Measurements from ENCODE around the gene HOXB2. TPM values are rescaled to one million over a fixed set of nuclear protein-coding genes. Genes with fewer than 3 reads are reported as not detected.

The HOXB2 gene
- total and polyA plus RNA-seq, 2 of the 8 experiments (the other 6 are each of a cell fraction or from before 2014, with no cell fraction given): not detected

DNA sequence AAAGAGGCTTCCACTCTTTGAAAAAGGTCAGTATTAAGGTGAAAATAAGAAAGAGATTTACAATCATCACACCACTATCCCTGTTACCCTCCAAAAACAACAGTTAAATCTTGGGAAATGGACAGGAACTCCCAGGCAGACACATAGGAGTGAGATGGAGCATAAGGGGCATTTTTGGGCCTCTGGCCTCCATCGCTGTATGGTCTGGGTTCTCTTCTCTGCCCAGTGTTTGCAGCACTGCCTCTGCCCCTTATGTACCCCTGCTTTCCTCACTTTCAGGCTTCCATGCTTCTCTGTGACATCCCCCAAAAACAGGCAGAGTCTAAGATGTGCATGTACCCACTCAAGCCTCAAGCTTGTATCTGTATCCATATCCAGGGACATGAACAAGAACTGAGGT is 630 bp upstream of the HOXB2 start:
- no peak overlapping the region for H2BK5ac ChIP-seq (ENCODE audit: low read depth, low read length)
- ChIA-PET CTCF (ENCODE audit: partially characterized antibody) (interaction anchor here (1.1 to 2.0 kb wide), 2 partner anchors 73 to 96 kb away, joined by 3 to 10 read pairs; no protein-coding TSS in a partner anchor), POLR2A (ENCODE audit: partially characterized antibody) (interaction anchor here (0.7 to 1.0 kb wide), 2 partner anchors 53 to 424 kb away, joined by 3 to 4 read pairs; no protein-coding TSS in a partner anchor)
- no peak overlapping the region for H4K91ac ChIP-seq (replicated peaks; ENCODE audit: insufficient read length, low read length)
- H3K4ac ChIP-seq (replicated peaks; ENCODE audit: insufficient read length, low read depth, low read length): no peak overlapping the region
- peaks cover 7 to 29% (median 13%) of the 10 kb centered on the region in 4 experiments for H3K4me1 ChIP-seq (replicated peaks in 1 of 4; ENCODE audit: control insufficient read depth in 3 of 4, insufficient read depth in 4 of 4, low read length in 3 of 4)
- H3K4me3 ChIP-seq (ENCODE audit: extremely low read depth in 1 of 4, insufficient read depth in 2 of 4, low read depth in 3 of 4, low read length in 4 of 4): no peak overlapping the region
- H3K27ac ChIP-seq (ENCODE audit: low read depth, low read length): no peak overlapping the region
- no peak overlapping the region for H4K5ac ChIP-seq (ENCODE audit: insufficient read length, low read depth, low read length)
- no peak overlapping the region for H3K14ac ChIP-seq (ENCODE audit: insufficient read length)
- no peak overlapping the region for H2BK15ac ChIP-seq (ENCODE audit: low read length)
- H4K8ac ChIP-seq (ENCODE audit: extremely low read depth, insufficient read depth, low read length): no peak overlapping the region
- no peak for DNase-seq (ENCODE audit: low read depth in 1 of 2, low spot score in 2 of 2)
- FAIRE-seq: no peak
- WGBS, 2 experiments (ENCODE audit: extremely low coverage in 1 of 2, insufficient coverage in 1 of 2, insufficient read length in 1 of 2, insufficient replicate concordance in 2 of 2, low coverage in 1 of 2, low lambda C conversion rate in 2 of 2, missing lambda C conversion rate in 1 of 2): 38% methylated on average over 1 of the region's 1 CpG; no CpG with 5 or more reads in 1 of the 2 experiments
- H2BK20ac ChIP-seq (ENCODE audit: low read length): no peak overlapping the region
- no peak overlapping the region for H2AK5ac ChIP-seq (ENCODE audit: low read depth, low read length)
- H2AFZ ChIP-seq (ENCODE audit: low read length): no peak overlapping the region
- no peak overlapping the region for H3K56ac ChIP-seq (replicated peaks; ENCODE audit: insufficient read length, low read depth, low read length)
- TF ChIP-seq BACH1 (IDR thresholded peaks at IDR 0.05; ENCODE audit: low read length) (no peak), EZH2 (IDR thresholded peaks at IDR 0.05; ENCODE audit: low read depth, low read length, severe bottlenecking) (peak; percentile 46), BCL11A (IDR thresholded peaks at IDR 0.05; ENCODE audit: low read depth in 2 of 2, low read length in 2 of 2) (no peak), RNF2 (IDR thresholded peaks at IDR 0.05; ENCODE audit: borderline replicate concordance, low read depth, low read length, missing control alignments, poor library complexity, severe bottlenecking) (peak; percentile 62)
- H2BK12ac ChIP-seq (ENCODE audit: low read depth, low read length): 0 out of 2 replicates have a peak overlapping the region, but pooled peaks have one; percentile 30
- H4K20me1 ChIP-seq (replicated peaks in 1 of 2; ENCODE audit: control insufficient read depth in 1 of 2, insufficient read depth in 2 of 2, low read length in 2 of 2): peaks cover 8 to 16% of the 10 kb centered on the region in 2 experiments
- H3K36me3 ChIP-seq (ENCODE audit: control insufficient read depth in 2 of 4, insufficient read depth in 4 of 4, low read length in 3 of 4): peaks cover 0 to 3% (median 0%) of the 10 kb centered on the region in 4 experiments; a peak in 1 of 8 replicates
- peaks cover 90 to 100% (median 97%) of the 10 kb centered on the region in 4 experiments for H3K27me3 ChIP-seq (replicated peaks in 1 of 4; ENCODE audit: control insufficient read depth in 3 of 4, extremely low read depth in 1 of 4, insufficient read depth in 3 of 4, low read length in 3 of 4)
- no peak overlapping the region for H3K9ac ChIP-seq (replicated peaks in 1 of 4; ENCODE audit: extremely low read depth in 1 of 4, low read depth in 3 of 4, low read length in 3 of 4)
- H3K23ac ChIP-seq (ENCODE audit: insufficient read length): no peak overlapping the region
- peak overlapping the region in 1 of 2 experiments; percentile 91; a peak in 1 of 4 replicates for H3K4me2 ChIP-seq (ENCODE audit: insufficient read depth in 1 of 2, low read depth in 2 of 2, low read length in 2 of 2)
- H3K9me3 ChIP-seq (ENCODE audit: insufficient read depth in 2 of 2, low read depth in 1 of 2, low read length in 1 of 2): no peaks in the 10 kb centered on the region
- H2BK120ac ChIP-seq (replicated peaks; ENCODE audit: low read depth, low read length): no peak overlapping the region
- H3K79me1 ChIP-seq (ENCODE audit: low read depth, low read length): no peaks in the 10 kb centered on the region
- H3K23me2 ChIP-seq (ENCODE audit: low read depth, low read length): no peaks in the 10 kb centered on the region; the same call in 1 of the 2 replicates
- no peak overlapping the region for H3K18ac ChIP-seq (ENCODE audit: extremely low read depth, low read length)
- no peaks in the 10 kb centered on the region for H3K79me2 ChIP-seq (ENCODE audit: control insufficient read depth in 1 of 2, insufficient read depth in 2 of 2, low read length in 2 of 2)
